ENCODE measurements around the gene EIF6. TPM values are rescaled to one million over a fixed set of nuclear protein-coding genes. Genes with fewer than 3 reads are reported as not detected.
A peak's percentile ranks its signal among the peaks of the same experiment; 100 is the strongest.

The EIF6 gene
- total and polyA plus RNA-seq, 9 of the 15 experiments (the other 6 are each of a cell fraction or from before 2014, with no cell fraction given) = 165 to 832 (median 229) TPM

DNA sequence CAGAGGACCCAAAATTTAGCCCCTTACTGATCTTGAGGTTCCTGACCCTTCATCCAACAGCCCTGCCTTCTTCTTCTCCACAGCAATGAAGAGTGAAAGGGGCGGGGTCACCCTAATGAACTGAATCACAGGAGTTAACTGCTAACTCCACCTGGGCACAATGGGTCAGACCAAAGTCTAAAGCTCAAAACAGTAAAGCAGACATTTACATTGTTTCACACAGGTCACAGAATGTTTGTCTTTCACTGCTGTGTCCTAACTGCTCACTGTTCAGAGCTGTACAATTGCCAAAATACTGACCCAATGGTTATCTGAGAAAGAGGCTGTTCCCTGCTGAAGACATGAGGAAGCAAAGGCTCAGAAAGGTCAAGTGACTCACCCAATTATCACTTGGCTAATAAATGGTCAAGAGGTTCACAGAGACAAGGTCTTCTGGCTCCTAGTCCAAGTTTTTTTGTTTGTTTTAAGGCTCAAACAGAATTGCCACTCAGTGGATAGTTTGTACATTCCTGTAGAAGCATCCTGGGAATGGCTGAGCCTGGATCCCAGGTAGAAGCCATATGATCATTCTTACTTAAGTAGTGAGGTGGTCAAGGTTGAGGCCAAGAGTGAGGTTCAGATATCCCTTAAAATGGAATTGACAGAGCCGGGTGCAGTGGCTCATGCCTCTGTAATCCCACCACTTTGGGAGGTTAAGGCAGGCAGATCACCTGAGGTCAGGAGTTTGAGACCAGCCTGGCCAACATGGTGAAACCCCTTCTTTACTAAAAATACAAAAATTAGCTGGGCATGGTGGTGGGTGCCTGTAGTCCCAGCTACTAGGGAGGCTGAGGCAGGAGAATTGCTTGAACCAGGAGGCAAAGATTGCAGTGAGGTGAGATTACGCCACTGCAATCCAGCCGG lies 42.8 kb upstream of the EIF6 start (continued):
- TF ChIP-seq FIP1L1 (IDR thresholded peaks at IDR 0.05; ENCODE audit: low read depth, low read length, poor library complexity, severe bottlenecking) = no peak
- TF ChIP-seq DACH1 (IDR thresholded peaks at IDR 0.05; ENCODE audit: partially characterized antibody) = peak; percentile 84
- no peak for TF ChIP-seq SAFB2 (IDR thresholded peaks at IDR 0.05; ENCODE audit: borderline replicate concordance, low read depth, low read length, severe bottlenecking)
- TF ChIP-seq, protein P1, sequence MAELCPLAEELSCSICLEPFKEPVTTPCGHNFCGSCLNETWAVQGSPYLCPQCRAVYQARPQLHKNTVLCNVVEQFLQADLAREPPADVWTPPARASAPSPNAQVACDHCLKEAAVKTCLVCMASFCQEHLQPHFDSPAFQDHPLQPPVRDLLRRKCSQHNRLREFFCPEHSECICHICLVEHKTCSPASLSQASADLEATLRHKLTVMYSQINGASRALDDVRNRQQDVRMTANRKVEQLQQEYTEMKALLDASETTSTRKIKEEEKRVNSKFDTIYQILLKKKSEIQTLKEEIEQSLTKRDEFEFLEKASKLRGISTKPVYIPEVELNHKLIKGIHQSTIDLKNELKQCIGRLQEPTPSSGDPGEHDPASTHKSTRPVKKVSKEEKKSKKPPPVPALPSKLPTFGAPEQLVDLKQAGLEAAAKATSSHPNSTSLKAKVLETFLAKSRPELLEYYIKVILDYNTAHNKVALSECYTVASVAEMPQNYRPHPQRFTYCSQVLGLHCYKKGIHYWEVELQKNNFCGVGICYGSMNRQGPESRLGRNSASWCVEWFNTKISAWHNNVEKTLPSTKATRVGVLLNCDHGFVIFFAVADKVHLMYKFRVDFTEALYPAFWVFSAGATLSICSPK (IDR thresholded peaks at IDR 0.05; ENCODE audit: borderline replicate concordance) = no peak
- TF ChIP-seq MAFK (IDR thresholded peaks at IDR 0.05; ENCODE audit: low read length) = no peak
- TF ChIP-seq RHOXF2B (CRISPR knock-in tag; conservative IDR thresholded peaks at IDR 0.05) = no peak
- TF ChIP-seq ZNF140 (CRISPR knock-in tag; IDR thresholded peaks at IDR 0.05) = no peak
- no peak for TF ChIP-seq HMG20A (CRISPR knock-in tag; conservative IDR thresholded peaks at IDR 0.05)
- TF ChIP-seq ZNF780A (CRISPR knock-in tag; IDR thresholded peaks at IDR 0.05) = no peak
- TF ChIP-seq SRF (CRISPR knock-in tag; IDR thresholded peaks at IDR 0.05) = no peak
- TF ChIP-seq ZNF785 (CRISPR knock-in tag; IDR thresholded peaks at IDR 0.05) = no peak
- TF ChIP-seq, protein P2, sequence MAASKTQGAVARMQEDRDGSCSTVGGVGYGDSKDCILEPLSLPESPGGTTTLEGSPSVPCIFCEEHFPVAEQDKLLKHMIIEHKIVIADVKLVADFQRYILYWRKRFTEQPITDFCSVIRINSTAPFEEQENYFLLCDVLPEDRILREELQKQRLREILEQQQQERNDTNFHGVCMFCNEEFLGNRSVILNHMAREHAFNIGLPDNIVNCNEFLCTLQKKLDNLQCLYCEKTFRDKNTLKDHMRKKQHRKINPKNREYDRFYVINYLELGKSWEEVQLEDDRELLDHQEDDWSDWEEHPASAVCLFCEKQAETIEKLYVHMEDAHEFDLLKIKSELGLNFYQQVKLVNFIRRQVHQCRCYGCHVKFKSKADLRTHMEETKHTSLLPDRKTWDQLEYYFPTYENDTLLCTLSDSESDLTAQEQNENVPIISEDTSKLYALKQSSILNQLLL (CRISPR knock-in tag; IDR thresholded peaks at IDR 0.05; ENCODE audit: borderline replicate concordance) = no peak
- TF ChIP-seq, protein P3, sequence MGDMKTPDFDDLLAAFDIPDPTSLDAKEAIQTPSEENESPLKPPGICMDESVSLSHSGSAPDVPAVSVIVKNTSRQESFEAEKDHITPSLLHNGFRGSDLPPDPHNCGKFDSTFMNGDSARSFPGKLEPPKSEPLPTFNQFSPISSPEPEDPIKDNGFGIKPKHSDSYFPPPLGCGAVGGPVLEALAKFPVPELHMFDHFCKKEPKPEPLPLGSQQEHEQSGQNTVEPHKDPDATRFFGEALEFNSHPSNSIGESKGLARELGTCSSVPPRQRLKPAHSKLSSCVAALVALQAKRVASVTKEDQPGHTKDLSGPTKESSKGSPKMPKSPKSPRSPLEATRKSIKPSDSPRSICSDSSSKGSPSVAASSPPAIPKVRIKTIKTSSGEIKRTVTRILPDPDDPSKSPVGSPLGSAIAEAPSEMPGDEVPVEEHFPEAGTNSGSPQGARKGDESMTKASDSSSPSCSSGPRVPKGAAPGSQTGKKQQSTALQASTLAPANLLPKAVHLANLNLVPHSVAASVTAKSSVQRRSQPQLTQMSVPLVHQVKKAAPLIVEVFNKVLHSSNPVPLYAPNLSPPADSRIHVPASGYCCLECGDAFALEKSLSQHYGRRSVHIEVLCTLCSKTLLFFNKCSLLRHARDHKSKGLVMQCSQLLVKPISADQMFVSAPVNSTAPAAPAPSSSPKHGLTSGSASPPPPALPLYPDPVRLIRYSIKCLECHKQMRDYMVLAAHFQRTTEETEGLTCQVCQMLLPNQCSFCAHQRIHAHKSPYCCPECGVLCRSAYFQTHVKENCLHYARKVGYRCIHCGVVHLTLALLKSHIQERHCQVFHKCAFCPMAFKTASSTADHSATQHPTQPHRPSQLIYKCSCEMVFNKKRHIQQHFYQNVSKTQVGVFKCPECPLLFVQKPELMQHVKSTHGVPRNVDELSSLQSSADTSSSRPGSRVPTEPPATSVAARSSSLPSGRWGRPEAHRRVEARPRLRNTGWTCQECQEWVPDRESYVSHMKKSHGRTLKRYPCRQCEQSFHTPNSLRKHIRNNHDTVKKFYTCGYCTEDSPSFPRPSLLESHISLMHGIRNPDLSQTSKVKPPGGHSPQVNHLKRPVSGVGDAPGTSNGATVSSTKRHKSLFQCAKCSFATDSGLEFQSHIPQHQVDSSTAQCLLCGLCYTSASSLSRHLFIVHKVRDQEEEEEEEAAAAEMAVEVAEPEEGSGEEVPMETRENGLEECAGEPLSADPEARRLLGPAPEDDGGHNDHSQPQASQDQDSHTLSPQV (IDR thresholded peaks at IDR 0.05) = 0 out of 2 replicates have a peak, but pooled peaks have one; percentile 24
- no peak for TF ChIP-seq TCFL5 (CRISPR knock-in tag; conservative IDR thresholded peaks at IDR 0.05)
- TF ChIP-seq JUN (IDR thresholded peaks at IDR 0.05; ENCODE audit: borderline replicate concordance, low read depth, low read length) = peak; percentile 75
- TF ChIP-seq JUN (CRISPR knock-in tag; IDR thresholded peaks at IDR 0.05; ENCODE audit: borderline replicate concordance) = no peak
- TF ChIP-seq EWSR1 (IDR thresholded peaks at IDR 0.05; ENCODE audit: borderline replicate concordance, low read depth, partially characterized antibody) = no peak
- TF ChIP-seq ETV1 (tag; conservative IDR thresholded peaks at IDR 0.05; ENCODE audit: low read depth) = no peak
- TF ChIP-seq PCBP1 (IDR thresholded peaks at IDR 0.05; ENCODE audit: low read depth, low read length, poor library complexity, severe bottlenecking) = no peak

Data from K562 (cell line).